H9 (cell line): Measurements from ENCODE around the gene BZW1. TPM values are rescaled to one million over a fixed set of nuclear protein-coding genes. Genes with fewer than 3 reads are reported as not detected.

ENCODE experiments used
- DNase-seq: peaks from one replicate; pipeline ENCODE4 v3.0.0-alpha.2; 2017
- H2AFZ ChIP-seq: one replicate; pipeline ENCODE4 v1.6.1; 2013; ENCODE audit warnings: mild to moderate bottlenecking, low read length, control low read depth, moderate library complexity
- H2AK5ac ChIP-seq: 2 replicates; pipeline ENCODE4 v1.6.1; 2013; ENCODE audit warnings: low read length, control low read depth, mixed read lengths; ENCODE audit not compliant: insufficient read length
- H2BK120ac ChIP-seq: one replicate; pipeline ENCODE4 v1.6.1; 2013; ENCODE audit warnings: low read depth, mild to moderate bottlenecking, low read length, control low read depth, inconsistent platforms; ENCODE audit not compliant: poor library complexity, severe bottlenecking
- H2BK12ac ChIP-seq: 2 replicates; pipeline ENCODE4 v1.6.1; 2013; ENCODE audit warnings: low read length, control low read depth, mixed read lengths, low read depth; ENCODE audit not compliant: insufficient read length
- H2BK15ac ChIP-seq: 2 replicates; pipeline ENCODE4 v1.6.1; 2013; ENCODE audit warnings: low read depth, low read length, control low read depth
- H2BK20ac ChIP-seq: one replicate; pipeline ENCODE4 v1.6.1; 2013; ENCODE audit warnings: low read depth, mild to moderate bottlenecking, low read length, control low read depth, inconsistent platforms; ENCODE audit not compliant: poor library complexity, severe bottlenecking
- H2BK5ac ChIP-seq: 2 replicates; pipeline ENCODE4 v1.6.1; 2013; ENCODE audit warnings: low read length, control low read depth, mixed read lengths; ENCODE audit not compliant: insufficient read length
- H3K14ac ChIP-seq: 2 replicates; pipeline ENCODE4 v1.6.1; 2013; ENCODE audit warnings: low read length, control low read depth; ENCODE audit not compliant: insufficient read depth
- H3K18ac ChIP-seq: 2 replicates; pipeline ENCODE4 v1.6.1; 2013; ENCODE audit warnings: low read depth, mild to moderate bottlenecking, mixed read lengths, low read length, control low read depth; ENCODE audit not compliant: insufficient read length
- H3K23ac ChIP-seq: 2 replicates; pipeline ENCODE4 v1.6.1; 2013; ENCODE audit warnings: low read length, control low read depth, mixed read lengths, low read depth; ENCODE audit not compliant: insufficient read length
- H3K23me2 ChIP-seq: 2 replicates; pipeline ENCODE4 v1.6.1; 2013; ENCODE audit warnings: low read depth, mild to moderate bottlenecking, mixed read lengths, low read length, control low read depth; ENCODE audit not compliant: insufficient read length, poor library complexity, severe bottlenecking
- H3K27ac ChIP-seq: 2 replicates; pipeline ENCODE4 v1.5.1; 2013; ENCODE audit warnings: low read length, control low read depth, mixed read lengths, low read depth; ENCODE audit not compliant: insufficient read length
- H3K27me3 ChIP-seq: 2 replicates; pipeline ENCODE4 v1.6.1; 2013; ENCODE audit warnings: low read length, control low read depth, inconsistent platforms; ENCODE audit not compliant: insufficient read depth
- H3K4ac ChIP-seq: 2 replicates; pipeline ENCODE4 v1.6.1; 2013; ENCODE audit warnings: low read depth, mild to moderate bottlenecking, control low read depth, inconsistent platforms, low read length, moderate library complexity
- H3K4me1 ChIP-seq: 2 replicates; pipeline ENCODE4 v1.6.1; 2013; ENCODE audit warnings: low read length, control low read depth, inconsistent platforms; ENCODE audit not compliant: insufficient read depth
- H3K4me2 ChIP-seq: 2 replicates; pipeline ENCODE4 v1.6.1; 2013; ENCODE audit warnings: low read length, control low read depth, mixed read lengths; ENCODE audit not compliant: insufficient read length, insufficient read depth
- H3K56ac ChIP-seq: 2 replicates; pipeline ENCODE4 v1.6.1; 2013; ENCODE audit warnings: low read depth, mild to moderate bottlenecking, mixed read lengths, low read length, control low read depth; ENCODE audit not compliant: insufficient read length
- H3K79me1 ChIP-seq: 2 replicates; pipeline ENCODE4 v1.6.1; 2013; ENCODE audit warnings: low read depth, mild to moderate bottlenecking, moderate library complexity, low read length, control low read depth, inconsistent platforms; ENCODE audit not compliant: insufficient read depth, poor library complexity, severe bottlenecking
- H3K79me2 ChIP-seq: 2 replicates; pipeline ENCODE4 v1.6.1; 2013; ENCODE audit warnings: low read length, control low read depth, inconsistent platforms; ENCODE audit not compliant: insufficient read depth
- H3K9ac ChIP-seq: 2 replicates; pipeline ENCODE4 v1.6.1; 2013; ENCODE audit warnings: low read length, control low read depth, mixed read lengths; ENCODE audit not compliant: insufficient read length; ENCODE audit errors: extremely low read depth
- H3K9me3 ChIP-seq: one replicate; pipeline ENCODE4 v1.6.1; 2013; ENCODE audit warnings: low read depth, low read length, inconsistent platforms; ENCODE audit not compliant: control insufficient read depth
- H3T11ph ChIP-seq: one replicate; pipeline ENCODE4 v1.6.1; 2013; ENCODE audit warnings: mild to moderate bottlenecking, low read length, control low read depth, inconsistent platforms
- H4K20me1 ChIP-seq: one replicate; pipeline ENCODE4 v1.6.1; 2013; ENCODE audit not compliant: control insufficient read depth, insufficient read length, insufficient read depth
- H4K5ac ChIP-seq: 2 replicates; pipeline ENCODE4 v1.6.1; 2013; ENCODE audit warnings: low read depth, mild to moderate bottlenecking, mixed read lengths, low read length, control low read depth; ENCODE audit not compliant: insufficient read length
- H4K8ac ChIP-seq: replicated peaks from 2 replicates; pipeline ENCODE4 v1.6.1; 2013; ENCODE audit warnings: low read length, control low read depth, mixed read lengths, low read depth; ENCODE audit not compliant: insufficient read length
- H4K91ac ChIP-seq: 2 replicates; pipeline ENCODE4 v1.6.1; 2013; ENCODE audit warnings: low read depth, mild to moderate bottlenecking, moderate library complexity, mixed read lengths, low read length, control low read depth; ENCODE audit not compliant: insufficient read length
- H3K27ac Mint-ChIP-seq, 3 experiments: 2 replicates in 2 of 3; 3 replicates in 1 of 3; pipeline ENCODE4 v1.8.0; 2020 to 2021; ENCODE audit warnings: mixed read lengths in 3 of 3, mild to moderate bottlenecking in 1 of 3, moderate library complexity in 1 of 3
- H3K27me3 Mint-ChIP-seq: 2 replicates; pipeline ENCODE4 v1.8.0; 2021; ENCODE audit warnings: low read depth, mild to moderate bottlenecking, moderate library complexity, mixed read lengths
- H3K36me3 Mint-ChIP-seq, 3 experiments: 2 replicates in 2 of 3; 3 replicates in 1 of 3; pipeline ENCODE4 v1.8.0; 2020 to 2021; ENCODE audit warnings: low read depth in 3 of 3, mixed read lengths in 3 of 3; ENCODE audit not compliant: insufficient read depth in 1 of 3
- H3K4me1 Mint-ChIP-seq, 2 experiments: 2 replicates each; pipeline ENCODE4 v1.8.0; 2020; ENCODE audit warnings: mixed read lengths in 2 of 2
- H3K4me3 Mint-ChIP-seq, 2 experiments: 2 replicates in 1 of 2; 3 replicates in 1 of 2; pipeline ENCODE4 v1.8.0; 2020 to 2021; ENCODE audit warnings: mild to moderate bottlenecking in 2 of 2, mixed read lengths in 2 of 2, moderate library complexity in 1 of 2
- H3K9me3 Mint-ChIP-seq, 2 experiments: 2 replicates in 1 of 2; 3 replicates in 1 of 2; pipeline ENCODE4 v1.8.0; 2020; ENCODE audit warnings: mild to moderate bottlenecking in 2 of 2, mixed read lengths in 2 of 2, moderate library complexity in 1 of 2
- CTCF ChIP-seq: fragments of 200-600 bp; sonication (generic); conservative IDR thresholded peaks from 3 replicates; pipeline ENCODE4 v1.8.0; 2021; ENCODE audit warnings: antibody characterized with exemption, mild to moderate bottlenecking
- WGBS: extraction: QIAGEN DNeasy Blood & Tissue Kit; methylation state at CpG from one replicate; pipeline ENCODE4 v1.1.7; 2013; ENCODE audit warnings: missing lambda C conversion rate, low lambda C conversion rate, mixed read lengths; ENCODE audit not compliant: insufficient read length; ENCODE audit errors: extremely low coverage; 5-methylcytosine and 5-hydroxymethylcytosine counted together
- total RNA-seq: library from RNA; stranded (reverse); gene quantifications from 2 replicates; pipeline ENCODE4 v1.2.1, GENCODE V29; 2021

Gene BZW1
- total RNA-seq, 1 experiment from 2014 or later: 370 TPM

GRCh38 chr2:200782251-200782650, 29.5 kb upstream of the BZW1 start:
- Histone ChIP-seq H3K23me2 (no peaks in the 10 kb centered on the region), H2BK15ac (no peak overlapping the region), H2AK5ac (no peak overlapping the region), H3K9ac (no peak overlapping the region), H3K23ac (no peak overlapping the region), H2BK12ac (no peak overlapping the region), H3K4ac (no peak overlapping the region), H2BK5ac (no peak overlapping the region), H4K20me1 (no peaks in the 10 kb centered on the region), H2AFZ (no peak overlapping the region), H3K4me2 (no peak overlapping the region), H2BK20ac (no peak overlapping the region), H4K8ac (no peak overlapping the region), H3K9me3 (no peaks in the 10 kb centered on the region), H3K14ac (no peak overlapping the region), H3K18ac (no peak overlapping the region), H3K27me3 (no peaks in the 10 kb centered on the region), H3K27ac (no peak overlapping the region), H3T11ph (no peak overlapping the region), H4K5ac (no peak overlapping the region), H4K91ac (no peak overlapping the region), H3K79me2 (no peaks in the 10 kb centered on the region), H3K4me1 (no peaks in the 10 kb centered on the region), H2BK120ac (no peak overlapping the region), H3K79me1 (no peaks in the 10 kb centered on the region), H3K56ac (no peak overlapping the region)
- Mint-ChIP-seq H3K9me3 (no peaks in the 10 kb centered on the region), H3K4me1 (no peaks in the 10 kb centered on the region), H3K36me3 (no peaks in the 10 kb centered on the region), H3K4me3 (no peak overlapping the region), H3K27me3 (peaks cover 6% of the 10 kb centered on the region), H3K27ac (no peak overlapping the region)
- WGBS: no CpG with 5 or more reads among the region's 4 CpGs
- no peak for DNase-seq
- TF ChIP-seq CTCF: no peak
